ENCODE results near the gene COL25A1.

The COL25A1 gene

DNA sequence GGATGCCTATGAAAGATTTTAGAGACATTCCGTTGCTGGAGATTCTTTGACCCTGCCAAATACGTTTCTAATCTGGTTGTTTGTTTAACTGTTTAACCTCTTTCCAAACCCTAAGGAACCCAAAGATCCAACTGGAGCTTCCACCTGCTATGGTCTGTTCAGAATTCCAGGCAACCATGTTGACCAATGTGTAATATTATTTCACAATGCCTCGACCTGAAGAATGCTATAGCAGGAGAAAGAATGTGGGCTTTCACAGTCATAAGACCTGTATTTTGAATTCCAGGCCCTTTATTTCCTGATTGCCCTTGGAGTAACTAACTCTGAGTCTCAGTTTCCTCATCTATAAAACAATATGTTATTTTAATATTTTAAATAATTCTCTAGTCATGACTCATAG is 90.8 kb downstream of the COL25A1 start:
- DNase-seq = no peak

DNA sequence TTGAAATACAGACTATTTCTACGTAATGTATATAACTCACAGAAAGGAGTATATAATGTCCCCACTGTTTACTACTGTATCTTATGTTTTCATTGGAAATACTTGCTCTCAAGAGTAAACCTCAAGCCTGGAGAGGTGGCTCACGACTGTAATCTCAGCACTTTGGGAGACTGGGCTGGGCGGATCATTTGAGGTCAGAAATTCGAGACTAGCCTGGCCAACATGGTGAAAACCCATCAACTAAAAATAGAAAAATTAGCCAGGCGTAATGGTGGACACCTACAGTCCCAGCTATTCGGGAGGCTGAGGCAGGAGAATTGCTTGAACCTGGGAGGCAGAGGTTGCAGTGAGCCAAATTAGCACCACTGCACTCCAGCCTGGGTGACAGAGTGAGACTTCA is 92.8 kb downstream of the COL25A1 start:
- no peak for DNase-seq

DNA sequence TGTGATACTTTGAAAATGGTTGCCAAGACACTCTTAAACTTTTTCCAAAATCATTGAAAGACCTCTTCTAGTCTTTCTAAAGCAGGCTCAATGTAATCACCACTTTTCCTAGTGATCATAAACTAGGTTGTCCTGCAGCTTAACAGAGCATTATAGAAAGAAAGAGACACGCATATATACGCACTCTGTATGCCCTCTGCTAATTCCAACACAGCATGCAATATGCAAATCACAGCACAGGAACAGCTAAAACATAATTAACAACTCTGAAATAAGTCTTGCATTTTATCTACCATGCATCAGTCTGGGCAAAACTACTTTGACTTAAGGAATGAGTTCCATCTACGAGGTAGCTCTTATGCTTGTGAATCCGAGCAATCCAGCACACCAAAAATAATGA is 94.6 kb downstream of the COL25A1 start:
- DNase-seq = no peak

DNA sequence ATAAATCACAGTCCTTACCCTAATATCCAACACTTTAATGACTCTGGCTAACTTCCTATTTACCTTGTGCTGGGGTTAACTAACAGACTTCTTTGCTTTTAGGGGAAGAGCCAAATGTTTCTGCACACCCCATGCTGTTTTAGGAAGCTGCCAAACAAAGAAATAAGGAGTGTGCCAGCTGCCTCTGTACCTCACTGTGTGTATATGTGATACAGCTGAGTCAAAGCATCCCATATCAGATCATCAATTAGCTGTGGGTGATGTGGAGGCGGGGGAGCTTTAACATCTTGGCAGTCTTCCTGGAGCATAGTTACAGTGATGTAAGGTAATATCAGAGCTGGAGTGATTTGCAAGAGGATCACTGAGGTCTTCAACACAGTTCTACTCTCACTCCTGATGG is 95.4 kb downstream of the COL25A1 start:
- DNase-seq = no peak

DNA sequence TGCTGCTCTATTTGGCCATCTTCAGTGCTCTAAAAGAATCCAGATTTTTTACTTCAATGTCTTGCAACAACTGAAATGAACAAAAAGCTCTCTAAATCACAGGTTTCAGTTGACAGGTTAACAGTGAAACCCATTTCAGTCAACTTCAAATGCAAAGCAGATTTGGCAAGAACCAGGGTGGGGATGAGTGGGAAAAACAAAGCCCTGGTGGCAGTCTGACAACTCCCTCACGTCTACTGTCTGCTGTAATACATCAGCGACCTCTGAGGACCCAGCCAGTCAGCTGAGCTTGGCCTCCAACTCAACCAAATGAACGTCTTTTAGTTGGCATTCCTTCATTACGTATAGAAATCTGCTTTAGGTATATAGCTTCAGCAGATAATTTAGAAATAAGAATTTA is 95.8 kb downstream of the COL25A1 start:
- DNase-seq = no peak

DNA sequence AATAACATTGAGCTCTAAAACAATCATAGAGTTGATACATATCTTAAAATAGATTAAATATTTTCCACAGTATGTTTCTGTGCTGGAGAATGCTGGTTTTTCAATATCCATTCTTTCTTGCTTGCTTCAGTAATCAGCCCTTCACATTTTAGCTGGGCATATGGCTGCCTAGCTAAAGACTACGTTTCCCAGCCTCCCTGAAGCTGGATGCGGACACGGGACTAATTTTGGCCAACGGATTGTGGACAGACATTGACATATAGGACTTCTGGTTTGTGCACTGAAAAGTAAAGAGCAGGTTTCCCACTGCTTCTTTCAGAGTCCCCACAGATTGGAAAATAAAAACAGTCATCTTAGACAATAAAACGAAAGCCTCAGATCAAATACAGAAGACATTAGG is 97.3 kb downstream of the COL25A1 start:
- no peak for DNase-seq

DNA sequence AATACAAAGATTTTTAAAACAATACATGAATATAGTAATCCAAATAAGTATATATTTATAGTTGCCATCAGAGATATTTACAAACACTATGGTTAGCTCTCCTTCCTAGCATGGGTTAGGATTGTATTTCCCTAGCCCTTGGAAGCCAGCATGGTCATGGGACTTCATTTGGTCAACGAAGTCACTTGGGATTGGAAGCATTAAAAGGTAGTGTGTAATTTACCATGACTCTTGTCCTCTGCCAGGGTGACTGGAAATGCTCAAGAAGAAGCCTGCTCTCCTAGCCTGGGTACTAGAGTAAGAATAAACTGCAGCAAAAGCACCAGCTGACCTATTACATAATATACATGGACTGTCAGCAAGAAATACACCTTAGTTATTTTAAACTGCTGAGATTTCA is 102.9 kb downstream of the COL25A1 start:
- no peak for DNase-seq

DNA sequence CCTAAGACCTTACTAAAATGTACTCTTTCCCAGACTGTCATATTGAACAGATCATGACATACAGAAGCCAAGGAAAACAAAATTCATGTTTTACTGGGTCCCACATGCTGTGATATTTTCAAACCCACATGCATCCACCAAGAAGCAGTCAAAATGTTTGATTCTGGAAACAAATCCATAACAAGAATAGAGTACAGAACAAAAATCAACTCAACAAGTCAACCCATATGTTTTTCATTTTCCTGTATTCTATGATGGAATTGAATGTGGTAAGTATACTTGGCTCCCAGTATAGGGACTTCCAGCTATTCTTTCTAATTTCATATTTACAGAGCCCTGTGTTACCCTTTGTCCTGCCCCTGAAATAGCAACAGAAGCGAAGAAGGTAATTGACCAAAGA is 106.8 kb downstream of the COL25A1 start:
- no peak for DNase-seq

DNA sequence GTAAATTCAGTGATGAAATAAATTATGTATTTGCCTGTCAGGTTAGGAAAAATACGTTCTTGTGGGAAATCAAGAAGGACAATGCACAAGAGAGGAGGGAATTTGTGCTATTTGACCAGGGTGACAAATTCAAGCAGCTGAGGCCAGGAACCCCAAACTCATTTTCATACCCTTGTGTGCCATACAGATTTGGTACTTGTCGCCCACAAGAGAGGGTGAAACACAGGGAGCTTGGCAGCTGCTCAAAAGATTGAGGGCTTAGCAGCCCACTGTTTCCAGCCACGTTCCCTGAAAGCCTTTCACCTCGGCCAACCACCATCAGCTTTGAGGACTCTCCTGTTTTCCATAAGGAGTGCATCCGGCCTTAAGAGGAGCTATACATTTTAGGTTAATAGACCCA is 111.2 kb downstream of the COL25A1 start:
- DNase-seq = no peak

DNA sequence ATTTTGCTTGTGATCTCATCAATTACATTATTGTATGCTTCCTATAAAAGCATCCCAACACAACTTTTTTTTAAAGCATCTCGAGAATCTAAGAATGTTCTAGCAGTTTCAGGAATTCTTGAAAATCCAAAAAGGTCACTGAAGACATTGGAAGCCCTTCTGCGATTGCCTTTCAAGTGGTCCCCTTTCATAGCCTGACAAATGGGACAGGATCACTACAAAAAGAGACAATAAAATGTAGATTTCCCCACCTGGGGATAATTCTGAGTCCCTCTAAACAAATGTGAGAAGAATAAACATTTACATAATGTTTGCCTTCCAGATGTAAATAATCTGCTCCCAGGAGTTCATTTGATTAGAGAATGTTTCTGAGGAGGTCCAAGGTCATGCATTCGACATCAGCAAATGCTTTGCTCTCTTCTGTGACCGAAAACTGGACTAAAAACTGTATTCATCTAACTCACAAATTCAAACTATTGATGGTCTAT is 116.0 kb downstream of the COL25A1 start:
- no peak for DNase-seq

DNA sequence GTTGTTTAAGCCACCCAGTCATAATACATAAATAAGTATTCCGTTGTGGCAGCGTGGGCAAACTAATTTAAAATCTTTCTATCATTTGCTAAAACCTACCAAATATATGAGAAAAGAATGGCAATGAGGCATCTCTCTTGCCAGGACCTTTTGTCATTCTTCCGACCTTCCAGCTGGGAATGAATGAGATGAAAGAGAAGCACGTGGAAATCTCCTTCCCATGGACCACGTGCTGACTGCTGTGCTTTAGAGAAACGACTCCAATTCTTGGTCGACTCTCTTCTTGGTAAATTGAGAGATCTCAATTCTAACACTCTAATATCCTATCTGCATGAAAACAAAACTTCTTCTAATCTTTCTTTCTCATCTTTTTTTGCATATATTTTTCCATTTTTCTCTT is 116.5 kb downstream of the COL25A1 start:
- DNase-seq = no peak

DNA sequence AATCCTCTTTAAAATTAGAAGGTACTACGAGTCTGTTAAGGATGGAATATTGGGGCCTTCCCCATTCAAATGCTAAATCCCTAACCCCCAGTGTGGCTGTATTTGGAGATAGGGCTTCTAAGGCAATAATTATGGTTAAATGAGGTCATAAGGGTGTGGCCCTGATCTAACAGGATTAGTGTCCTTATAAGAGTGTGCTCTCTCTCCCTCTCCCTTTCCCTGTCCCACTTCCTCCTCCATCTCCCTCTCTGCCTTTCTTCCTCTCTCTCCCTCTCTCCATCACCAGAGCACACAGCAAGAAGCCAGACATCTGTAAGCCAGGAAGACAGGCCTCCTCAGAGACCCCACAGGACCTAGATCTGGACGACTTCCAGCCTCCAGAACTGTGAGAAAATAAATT is 116.9 kb downstream of the COL25A1 start:
- DNase-seq = no peak

DNA sequence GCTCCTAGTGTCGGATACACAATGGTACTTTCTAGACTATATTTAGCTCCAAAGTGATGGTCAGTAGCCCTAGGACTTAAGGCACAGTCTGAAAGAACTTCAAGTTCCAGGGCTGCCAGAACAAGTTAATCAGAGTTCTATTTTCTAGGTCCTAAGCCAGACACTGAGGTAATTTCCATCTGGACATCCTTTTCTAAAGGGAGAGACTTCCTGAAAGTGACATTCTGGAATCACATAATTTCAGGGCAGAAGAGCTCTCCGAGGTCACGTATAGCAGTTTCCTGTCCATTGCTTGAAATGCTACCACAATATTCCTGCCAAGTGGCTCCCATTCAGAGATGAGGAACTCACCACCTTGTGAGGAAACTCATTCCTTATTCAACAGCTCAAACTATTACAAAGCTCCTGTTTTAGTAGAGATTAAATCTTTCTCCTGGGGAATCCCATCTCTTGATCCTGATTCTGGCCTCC is 117.9 kb downstream of the COL25A1 start:
- no peak for DNase-seq

DNA sequence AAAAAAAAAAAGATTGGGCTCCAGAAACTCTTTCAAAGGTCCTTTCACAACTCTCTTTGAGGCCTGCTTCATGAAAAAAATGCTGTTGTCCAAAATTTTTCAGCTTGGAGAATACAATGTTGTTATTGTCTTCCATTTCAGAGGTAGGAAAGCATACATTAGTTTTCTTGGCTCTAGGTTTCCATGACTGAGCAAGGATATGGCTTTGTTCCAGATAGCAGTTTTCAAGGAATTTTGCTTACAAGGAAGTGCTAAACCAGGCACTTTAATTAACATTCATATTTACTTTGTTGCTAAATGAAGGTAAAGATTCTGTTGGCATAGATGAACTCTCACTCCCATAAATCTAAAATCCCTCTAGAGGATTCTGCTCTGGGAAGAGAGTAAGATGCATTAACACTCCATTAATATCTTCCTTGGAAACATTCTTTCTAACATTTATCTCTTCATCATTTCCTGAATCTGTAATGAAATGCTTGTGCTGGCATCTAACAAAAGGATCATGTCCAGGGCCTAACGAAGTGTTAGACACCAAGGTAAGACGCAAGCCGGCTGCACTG is 118.4 kb downstream of the COL25A1 start:
- DNase-seq = no peak

DNA sequence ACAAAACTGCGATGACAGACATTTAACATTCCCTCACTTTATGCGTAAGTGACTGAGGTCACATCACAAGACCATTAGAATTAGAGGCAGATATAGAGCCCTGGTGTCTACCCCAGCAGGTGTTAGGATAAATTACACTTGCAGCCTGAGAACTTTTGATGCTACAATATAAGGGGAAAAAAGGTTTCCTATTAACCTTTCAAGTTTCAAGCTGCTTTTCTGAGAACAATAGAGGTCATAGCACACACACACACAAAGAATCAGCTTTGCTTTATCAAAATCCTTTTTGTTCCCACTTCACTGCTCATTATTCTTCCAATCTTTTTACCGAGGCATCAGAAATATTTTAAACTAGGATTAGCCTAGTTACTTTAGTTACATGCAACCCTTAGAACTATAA is 119.8 kb downstream of the COL25A1 start:
- no peak for DNase-seq

DNA sequence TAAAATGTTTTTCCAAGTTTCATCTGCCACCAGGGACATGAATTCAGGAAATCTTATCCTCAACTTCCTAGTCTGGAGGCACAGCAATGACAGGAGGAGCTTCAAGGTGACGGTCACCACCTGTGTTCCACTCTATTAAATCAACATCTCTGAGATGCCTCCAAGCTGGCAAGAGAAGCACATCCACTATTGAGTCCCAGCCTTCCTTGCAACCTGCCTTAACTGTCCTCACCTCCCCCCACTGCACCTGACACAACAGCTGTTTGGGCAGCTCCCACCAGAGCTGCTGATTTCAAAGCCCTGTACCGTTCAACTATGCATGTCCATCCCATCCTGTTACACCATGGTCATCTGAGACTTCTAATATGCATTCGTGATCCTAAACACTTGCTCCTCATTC is 123.4 kb downstream of the COL25A1 start:
- no peak for DNase-seq

DNA sequence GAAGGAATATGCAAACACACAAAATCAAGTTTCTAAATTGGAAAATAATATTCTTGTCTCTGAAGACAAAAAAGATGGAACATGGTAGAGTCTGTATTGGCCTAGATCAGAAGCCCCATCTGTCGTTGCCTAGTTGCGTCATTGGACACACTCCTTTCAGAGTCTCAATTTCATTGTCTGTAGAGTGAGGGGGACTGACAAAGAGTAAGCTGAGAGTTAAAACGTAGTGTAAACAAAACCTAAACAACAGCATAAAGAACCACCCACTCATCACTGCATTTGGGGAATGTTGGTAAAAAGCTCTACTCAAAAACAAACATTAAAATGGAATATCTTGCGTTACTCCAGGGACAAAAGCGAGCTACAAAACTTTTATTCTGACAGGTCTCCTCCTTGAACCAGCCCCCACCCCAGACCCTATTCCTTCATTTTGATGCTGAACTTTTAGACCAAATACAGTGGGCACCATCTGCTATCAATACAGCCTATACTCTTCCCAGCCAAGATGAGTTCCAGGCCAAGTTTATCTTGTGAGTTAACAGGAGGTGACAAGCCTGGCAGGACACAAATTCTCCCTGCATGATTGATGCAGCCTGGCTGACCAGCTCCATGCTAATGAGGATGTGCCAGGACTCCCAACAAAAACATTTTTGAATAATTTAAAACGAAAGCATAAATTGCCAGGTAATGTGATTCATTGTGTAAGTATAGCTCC is 125.2 kb downstream of the COL25A1 start:
- DNase-seq = no peak

DNA sequence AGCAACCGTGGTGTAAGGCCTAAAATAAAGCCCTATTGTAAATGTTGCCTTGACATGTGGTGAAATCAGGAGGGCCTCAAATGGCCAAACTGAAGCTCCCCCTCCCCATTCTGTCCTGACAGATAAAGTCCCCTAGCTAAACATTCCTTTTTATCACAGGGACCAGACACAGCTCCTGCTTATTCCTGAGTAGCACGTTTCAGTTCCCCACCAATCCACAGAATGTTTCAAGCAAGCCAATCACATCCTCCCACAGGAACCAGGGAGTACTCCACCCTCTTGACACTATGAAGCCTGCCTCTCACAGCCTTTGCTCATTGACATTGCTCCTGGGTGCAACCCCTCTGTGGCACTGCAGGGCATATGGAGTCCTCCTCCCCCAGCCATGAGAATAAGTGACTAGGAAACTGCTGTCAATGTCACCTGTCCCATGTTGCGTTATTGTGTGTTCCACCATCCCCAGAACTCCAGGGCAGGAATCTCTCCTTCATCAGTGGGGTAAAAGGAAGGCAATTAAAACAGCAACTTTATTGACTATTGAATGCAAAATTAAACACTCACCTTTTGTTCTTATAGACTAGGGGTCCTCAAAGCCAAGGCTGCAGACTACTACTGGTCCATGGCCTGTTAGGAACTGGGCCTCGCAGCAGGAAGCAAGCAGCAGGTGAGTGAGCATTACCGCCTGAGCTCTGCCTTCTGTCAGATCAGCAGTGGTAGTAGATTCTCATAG is 128.1 kb downstream of the COL25A1 start:
- no peak for DNase-seq

DNA sequence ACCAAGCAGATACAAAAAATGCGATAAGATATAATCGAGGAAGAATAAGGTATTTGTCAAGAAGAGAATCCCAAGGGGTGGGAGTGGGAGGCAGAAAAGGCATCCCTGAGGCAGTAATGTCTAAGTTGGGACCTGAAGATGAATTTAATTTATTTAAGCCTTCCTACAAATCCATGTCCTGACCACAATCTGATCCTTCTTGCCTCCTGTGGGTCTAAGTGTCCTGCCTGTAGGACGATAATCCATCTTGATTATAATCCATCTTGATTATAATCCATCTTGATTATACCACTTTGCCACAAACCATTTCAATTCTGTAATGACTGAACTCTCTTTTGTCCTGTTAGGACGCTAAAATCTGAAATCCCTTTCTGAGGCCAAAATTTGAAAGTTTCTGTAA is 130.2 kb downstream of the COL25A1 start:
- DNase-seq = no peak

DNA sequence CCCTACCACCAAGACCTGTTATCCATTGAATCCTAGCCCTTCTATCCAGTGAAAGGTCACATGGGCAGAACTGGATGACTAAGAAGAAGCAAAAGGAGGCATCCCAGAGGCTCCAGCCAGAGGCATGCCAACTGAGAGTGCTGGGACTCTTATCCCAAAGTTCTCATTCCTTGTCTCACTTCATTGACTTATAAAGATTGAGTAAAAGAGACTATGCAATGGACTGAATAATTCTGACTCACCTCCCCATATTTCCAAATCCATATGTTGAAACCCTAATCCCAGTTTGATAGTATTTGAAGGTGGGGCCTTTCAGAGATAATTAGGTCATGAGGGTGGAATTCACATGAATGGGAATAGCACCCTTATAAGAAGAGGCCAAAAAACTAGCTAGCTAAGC is 131.4 kb downstream of the COL25A1 start:
- DNase-seq = no peak

DNA sequence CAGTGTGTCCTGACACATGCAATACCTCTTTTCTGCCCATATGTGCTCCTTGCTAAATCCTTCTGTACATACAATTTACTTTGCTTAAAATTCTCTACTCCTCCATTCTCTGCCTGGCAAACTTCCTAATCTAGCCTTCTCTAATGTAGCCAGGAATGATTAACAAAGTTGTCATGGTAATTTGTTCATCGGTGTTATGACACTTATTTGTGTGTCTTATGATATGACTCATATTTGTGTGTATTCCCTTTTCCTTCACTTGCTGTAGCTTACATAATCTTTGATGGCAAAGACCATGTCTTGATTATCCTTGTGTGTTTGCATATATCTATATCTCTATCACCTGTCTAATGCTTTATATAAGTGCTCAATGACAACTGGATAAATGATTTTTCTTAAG is 133.3 kb downstream of the COL25A1 start:
- no peak for DNase-seq

DNA sequence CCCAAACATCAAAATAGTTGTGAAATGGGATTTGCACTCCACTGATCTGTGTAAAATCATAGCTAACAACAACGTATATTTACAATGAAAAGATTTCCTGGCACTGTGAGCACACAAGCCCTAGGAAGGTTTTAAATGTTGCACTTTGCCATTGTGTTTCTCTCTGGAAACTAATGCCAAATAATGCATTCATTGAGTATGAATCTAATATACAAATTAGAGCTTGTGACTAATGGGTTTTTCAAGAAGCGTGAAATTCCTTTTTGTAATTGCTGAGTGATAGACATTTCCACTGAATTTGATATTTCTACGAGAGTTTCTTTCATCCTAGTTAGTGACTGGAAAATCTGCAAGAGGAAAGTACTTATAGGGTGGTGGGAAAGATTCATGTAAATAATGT is 135.9 kb downstream of the COL25A1 start:
- DNase-seq = no peak

DNA sequence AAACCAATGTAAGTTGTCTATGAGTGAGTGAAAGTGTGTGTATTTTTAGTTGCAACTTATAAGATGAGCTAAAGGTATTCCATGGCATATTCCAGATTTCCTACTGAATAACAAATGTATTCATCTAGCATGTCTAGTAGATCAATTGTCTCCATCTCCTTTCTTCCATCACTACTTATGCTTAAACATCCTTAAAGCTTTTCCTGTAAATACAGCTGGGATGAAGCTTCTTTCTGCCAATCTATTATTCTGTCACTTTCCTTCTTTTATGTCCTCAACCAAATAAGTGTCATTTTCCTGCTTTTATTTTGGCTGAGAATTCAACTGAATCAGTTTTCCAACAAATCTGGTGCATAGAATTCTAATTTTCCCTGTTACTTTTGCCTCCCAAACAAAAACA is 136.3 kb downstream of the COL25A1 start:
- no peak for DNase-seq

DNA sequence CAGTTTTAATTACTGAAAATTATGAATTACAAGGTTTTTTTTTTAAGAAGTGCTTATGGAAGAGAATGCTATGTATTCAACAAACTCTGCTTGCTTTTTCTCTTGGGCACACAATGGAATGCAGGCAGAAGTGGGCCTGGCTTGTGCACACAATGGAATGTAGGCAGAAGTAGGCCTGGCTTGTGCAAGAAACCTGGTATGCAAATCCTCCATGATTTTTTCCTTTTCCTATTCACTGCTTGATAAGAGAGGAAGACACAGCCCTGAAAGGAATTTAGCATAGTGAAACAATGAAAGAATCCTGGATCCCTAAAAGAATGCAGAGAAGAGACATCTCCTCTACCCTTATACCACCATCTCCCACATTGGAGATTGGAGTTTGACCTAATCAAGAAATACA is 138.4 kb downstream of the COL25A1 start:
- no peak for DNase-seq

All from RPMI8226 (cell line).